Fibroblast of mammary gland (primary cell): ENCODE data around the gene NECAB2.
A peak's percentile ranks its signal among the peaks of the same experiment; 100 is the strongest.

Experiments used
- DNase-seq: peaks from one replicate; pipeline ENCODE4 v3.0.0-alpha.2; 2010; ENCODE audit warnings: low read depth
- H3K4me3 ChIP-seq: 2 replicates; pipeline ENCODE4 v1.5.1; 2011; ENCODE audit warnings: low read depth, mild to moderate bottlenecking, low read length, moderate library complexity; ENCODE audit not compliant: control insufficient read depth
- CTCF ChIP-seq: conservative IDR thresholded peaks from 2 replicates; pipeline ENCODE4 v1.5.1; 2011; ENCODE audit warnings: low read depth, low read length, inconsistent platforms; ENCODE audit not compliant: control insufficient read depth, insufficient read depth

The NECAB2 gene

DNA sequence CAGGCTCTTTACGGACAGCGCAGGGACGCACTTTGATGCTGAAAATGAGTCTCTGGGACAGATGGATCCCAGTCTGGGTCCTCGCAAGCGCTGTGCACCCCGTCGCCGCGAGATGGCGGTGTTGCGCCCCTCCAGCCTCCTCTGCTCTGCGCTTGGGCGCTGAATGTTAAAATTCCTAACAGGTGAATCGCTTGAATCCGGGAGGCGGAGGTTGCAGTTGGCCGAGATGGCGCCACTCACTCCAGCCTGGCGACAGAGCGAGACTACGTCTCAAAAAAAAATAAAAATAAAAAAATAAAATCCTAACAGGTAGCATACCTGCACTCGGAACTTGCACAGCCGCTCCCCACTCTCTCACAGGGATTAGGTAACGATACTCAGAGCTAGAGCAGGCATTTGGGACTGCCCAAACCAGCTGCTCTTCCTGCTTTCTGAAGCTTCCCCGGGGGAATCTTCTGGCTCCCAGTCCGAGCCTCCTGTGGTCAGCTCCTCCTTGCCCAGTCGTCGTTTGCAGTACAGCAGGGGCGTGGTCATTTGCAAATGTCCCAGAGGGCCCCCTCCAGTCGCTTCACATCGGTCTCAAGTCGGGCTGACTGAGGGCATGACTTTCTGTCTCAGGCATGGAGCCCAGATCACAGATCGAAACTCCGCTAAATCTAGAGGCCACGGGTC, 41.2 kb upstream of the NECAB2 start:
- TF ChIP-seq CTCF, result peak; percentile 89
- no peak overlapping the region for H3K4me3 ChIP-seq
- DNase-seq, result peak; percentile 62

DNA sequence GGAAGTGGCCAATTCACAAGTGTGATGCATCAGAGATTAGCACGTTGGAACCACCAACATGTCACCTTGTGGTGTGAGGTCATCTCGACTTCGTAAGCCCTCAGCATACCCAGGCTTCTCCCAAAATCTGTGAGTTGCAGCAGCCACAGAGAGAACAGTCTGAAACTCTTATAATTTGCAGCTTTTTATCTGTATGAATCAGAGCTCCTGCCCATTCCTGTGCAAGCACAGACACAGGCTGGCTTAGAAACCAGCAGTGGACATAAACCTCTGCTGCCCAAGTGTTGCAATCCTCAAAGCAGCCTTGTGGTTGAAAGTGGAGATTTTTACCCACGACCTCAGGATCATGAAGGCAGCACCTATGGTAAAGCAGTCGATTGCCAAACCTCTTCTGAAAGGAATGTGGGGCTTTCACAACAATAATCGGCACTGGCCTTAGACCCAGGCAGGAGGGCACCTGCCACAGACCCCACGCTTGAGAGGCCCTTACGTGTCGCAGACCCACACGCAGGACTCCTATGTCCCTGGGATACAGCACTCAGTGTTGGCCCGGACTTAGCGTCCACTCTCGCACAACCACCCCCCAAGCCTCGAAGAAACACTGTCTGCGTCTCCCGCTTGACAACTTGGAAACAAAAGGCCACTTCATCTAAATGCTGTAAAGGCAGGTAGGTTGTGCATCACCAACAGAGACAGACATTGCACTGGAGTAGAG, 39.5 kb upstream of the NECAB2 start:
- no peak for TF ChIP-seq CTCF
- H3K4me3 ChIP-seq, result no peak overlapping the region
- DNase-seq, result peak; percentile 69

DNA sequence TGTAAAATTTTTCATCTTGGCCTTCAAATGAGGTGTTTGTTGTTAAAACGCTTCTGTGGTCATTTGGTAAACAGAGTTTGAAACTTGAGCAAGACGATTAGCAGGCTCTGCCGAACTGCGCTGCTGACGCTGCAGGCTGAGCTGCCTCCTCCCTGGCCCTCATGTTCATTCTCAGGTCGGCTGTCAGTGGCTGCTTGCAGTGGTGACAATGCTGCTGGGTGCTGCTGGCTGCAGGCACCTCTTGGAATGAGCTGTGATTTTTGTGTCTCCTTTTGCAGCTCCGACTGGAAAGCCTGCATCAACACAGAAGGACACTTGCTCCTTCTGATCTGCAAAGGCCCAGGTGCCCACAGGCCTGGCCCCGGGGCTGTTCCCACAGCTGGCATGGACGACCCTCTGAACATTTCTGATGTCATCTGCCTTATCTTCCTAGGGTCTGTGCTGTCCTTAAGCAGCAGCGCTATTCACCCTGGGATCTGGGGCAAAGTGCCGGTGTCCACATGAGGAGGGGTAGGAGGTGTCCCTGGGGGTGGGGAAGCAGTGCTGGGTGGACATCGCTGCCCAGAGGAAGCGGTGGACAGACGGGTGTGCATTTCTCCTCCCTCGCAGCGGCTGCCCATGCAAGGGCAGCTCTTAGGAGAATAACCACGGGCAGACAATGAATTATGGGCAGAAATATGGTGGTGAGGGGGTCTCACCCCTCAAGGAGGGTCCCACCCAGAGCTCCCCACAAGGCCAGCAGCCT, 38.1 kb upstream of the NECAB2 start:
- H3K4me3 ChIP-seq, result no peak overlapping the region

DNA sequence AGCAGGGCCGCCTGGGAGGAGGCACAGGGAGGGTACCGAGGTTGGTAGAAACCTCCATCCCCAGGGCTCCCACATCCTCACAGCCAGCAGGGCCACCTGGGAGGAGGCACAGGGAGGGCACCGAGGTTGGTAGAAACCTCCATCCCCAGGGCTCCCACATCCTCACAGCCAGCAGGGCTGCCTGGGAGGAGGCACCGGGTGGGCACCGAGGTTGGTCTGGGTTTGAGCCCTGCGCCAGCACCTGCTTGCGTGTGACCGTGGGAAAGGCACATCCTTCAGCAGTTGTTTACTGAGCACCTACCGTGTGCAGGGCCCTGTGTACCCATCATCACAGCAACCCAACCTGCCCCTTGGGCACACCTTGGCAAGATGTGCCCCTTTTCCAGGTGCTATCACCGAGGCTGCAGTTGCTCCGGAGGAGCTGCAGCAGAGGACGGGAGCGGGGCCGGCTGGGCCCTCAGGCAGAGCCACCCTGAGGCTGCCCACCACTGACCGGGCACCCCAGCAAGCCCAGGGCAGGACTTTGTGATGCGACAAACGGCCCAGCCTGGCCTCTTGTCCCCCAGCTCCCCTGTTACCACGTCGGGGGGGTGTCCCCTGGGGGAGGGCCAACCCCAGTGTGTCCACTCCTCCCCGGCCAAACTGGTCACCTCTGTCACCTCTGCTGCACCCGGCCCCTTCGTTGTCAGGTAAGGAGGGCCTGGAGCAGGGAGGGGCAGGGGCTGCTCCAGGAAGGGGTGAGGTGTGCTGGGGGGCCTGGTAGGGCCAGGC, 37.1 kb upstream of the NECAB2 start:
- no peak for DNase-seq
- no peak overlapping the region for H3K4me3 ChIP-seq
- TF ChIP-seq CTCF, result no peak

More for the DNA sequence above, 38.1 kb upstream of the NECAB2 start:
- no peak for TF ChIP-seq CTCF
- DNase-seq, result no peak

DNA sequence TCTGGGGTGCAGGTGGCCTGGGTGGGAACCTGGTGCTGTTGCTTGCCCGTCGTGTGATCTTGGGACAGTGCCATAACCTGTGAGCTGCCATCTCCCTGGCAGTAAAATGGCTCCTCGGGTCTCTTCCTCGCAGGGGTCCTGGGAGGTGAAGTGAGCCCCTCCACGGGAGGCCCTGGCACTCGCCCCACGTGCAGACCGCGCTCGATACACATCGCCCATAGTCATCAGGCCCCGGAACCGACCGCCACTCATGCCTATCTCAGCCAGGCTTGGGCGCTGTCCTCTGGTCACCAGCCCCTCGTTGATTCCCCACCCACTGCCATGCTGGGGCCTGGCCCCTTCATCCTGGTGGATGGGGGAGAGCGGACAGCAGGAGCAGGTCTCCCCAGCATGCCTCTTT, 36.5 kb upstream of the NECAB2 start:
- DNase-seq, result no peak
- no peak for TF ChIP-seq CTCF
- H3K4me3 ChIP-seq, result no peak overlapping the region

DNA sequence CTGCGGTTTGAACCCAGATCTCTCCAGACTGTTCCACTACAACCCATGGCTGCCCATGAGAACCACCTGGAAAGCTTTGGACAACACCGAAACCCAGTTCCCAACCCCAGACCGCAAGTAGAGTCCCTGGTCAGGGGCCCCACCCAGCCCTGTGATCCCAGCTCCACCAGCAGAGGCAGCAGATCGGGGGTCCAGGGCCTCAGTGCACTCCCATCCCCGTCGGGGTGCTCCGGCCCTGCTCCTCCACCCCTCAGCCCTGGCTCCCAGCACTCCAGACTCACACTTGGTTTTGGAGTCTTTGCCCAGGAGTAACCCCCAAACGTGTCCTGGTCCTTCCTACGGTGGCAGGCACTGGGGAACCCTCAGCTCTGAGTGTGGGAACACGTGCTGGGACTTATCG, 35.7 kb upstream of the NECAB2 start:
- no peak for TF ChIP-seq CTCF
- no peak for DNase-seq
- no peak overlapping the region for H3K4me3 ChIP-seq
